Measurements from ENCODE around the gene ABCC3.

Gene ABCC3

DNA sequence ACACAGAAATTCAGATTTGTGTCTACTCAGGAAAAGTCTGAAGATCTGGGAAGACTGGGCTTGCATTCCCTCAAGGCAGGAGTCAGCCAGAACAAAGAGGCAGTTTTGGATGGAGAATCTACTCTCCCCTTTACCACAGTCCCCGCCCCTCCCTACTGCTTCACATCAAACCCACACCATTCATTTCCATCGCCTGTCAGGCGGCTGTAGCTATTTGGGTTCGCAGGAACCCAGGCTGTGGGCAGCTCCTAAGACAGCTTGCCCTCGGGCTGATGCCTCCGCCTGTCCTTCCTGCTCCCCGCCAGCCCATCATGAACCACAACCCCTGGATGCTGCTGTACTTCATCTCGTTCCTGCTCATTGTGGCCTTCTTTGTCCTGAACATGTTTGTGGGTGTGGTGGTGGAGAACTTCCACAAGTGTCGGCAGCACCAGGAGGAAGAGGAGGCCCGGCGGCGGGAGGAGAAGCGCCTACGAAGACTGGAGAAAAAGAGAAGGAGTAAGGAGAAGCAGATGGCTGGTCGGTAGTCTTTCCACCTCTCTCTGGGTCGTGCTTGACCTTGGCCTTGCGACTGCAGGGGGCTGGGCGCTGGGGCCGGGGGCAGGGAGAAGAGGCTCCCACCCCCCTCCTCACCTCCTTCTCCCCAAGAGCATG, 27.0 kb upstream of the ABCC3 start:
- in situ Hi-C loops (cut with MboI; ENCODE audit: low sequenced_read_pairs): no loop called here

DNA sequence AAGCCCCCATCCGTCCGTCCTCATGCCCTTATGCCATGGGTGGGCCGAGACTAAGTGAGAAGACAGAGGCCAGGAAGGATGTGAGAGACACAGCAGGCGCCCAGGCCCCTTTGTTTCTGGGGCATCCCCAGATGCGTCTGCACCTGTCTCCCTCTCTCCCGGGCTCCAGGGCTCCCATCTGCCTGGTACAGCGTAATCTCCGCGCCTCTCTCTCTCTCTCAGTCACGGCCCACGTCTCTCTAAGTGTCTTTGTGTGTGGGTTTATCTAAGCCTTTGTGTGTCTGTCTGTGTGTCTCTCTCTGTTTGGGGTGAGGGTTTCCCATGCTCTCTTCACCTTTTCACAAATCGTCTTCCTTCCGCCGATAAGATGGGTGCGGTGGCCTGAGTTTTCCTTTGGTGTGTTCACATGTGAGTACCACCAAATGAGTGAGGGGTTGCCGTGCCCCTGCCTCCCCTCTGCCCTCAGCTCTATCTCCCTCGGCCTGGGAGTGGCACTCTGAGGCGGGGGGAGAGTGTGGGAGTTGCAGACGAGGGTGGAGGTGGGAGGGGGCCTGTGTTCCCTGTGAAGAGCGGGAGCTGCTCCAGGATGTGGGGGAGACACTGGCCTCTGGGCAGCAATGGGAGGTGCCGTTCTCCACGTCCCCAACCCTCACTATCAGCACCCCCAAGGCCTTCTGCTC, 25.8 kb upstream of the ABCC3 start:
- in situ Hi-C loops (cut with MboI; ENCODE audit: low sequenced_read_pairs): no loop called here

DNA sequence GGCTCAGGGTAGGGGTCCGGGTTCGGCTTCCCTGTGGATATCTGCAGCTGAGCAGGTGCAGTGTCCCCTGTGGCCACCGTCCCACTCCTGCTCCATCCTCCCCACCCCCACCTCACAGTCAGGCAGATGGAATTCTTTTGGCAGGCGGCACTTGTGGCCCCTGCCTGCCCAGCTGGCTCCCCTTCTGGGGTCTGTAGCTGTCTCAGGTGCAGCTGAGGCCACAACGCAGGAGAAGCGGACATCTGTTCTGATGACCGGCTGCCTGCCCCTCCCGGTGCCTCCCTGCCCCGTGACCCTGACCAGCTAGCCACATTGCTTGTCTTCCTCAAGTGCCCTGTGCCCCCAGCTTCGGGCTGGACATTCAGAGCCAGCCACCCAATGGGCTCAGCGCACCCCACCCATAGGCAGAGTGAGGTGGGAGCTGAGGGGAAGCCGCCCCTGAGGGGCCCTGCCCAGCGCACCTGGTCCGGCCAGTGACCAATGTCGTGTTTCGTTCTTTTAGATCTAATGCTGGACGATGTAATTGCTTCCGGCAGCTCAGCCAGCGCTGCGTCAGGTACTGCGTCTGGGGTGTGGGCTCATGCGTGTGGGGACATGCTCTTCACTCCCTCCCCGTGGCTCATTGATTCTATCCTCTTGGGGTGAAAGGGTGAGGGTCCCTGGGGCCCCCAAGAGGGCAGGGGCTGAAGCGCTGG, 25.2 kb upstream of the ABCC3 start:
- in situ Hi-C loops (cut with MboI; ENCODE audit: low sequenced_read_pairs): no loop called here

DNA sequence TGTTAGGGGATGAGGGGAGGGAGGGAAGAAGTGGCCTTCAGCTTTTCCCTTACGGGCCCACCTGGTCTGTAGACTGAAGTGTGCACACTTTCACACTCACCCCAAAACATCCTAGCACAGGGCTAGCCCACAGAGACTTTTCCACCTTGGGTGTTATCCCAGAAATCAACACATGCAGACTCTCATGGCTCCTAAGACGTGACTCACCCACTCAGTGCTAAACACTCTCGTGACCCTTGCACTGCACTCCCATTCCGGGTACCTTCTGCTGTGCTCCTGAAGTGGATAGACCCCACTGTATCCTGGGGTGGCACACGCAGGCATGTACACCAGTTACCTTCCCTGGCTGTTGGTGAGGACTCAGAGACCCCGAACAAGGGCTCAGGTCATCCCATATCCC, 23.0 kb upstream of the ABCC3 start:
- in situ Hi-C loops (cut with MboI; ENCODE audit: low sequenced_read_pairs): no loop called here

DNA sequence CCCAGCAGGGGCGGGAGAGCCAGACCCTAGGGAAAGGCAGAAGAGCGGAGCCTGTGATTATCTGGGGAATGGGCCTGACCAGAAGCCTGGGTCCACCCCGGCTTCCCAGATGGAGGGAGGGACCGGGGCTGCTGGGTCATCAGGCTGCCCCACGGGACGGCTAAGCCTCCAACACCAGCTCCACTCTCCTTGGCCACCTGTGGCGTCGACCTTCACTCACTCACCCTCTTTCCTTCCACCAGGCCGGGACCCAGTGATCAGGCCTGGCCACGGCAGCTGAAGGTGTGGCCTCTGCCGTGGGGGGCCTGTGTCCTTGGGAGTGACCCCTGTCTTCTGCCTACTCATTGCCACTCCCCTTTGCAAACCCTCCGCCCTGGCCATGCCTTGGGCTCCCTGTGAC, 22.4 kb upstream of the ABCC3 start:
- in situ Hi-C loops (cut with MboI; ENCODE audit: low sequenced_read_pairs): no loop called here

DNA sequence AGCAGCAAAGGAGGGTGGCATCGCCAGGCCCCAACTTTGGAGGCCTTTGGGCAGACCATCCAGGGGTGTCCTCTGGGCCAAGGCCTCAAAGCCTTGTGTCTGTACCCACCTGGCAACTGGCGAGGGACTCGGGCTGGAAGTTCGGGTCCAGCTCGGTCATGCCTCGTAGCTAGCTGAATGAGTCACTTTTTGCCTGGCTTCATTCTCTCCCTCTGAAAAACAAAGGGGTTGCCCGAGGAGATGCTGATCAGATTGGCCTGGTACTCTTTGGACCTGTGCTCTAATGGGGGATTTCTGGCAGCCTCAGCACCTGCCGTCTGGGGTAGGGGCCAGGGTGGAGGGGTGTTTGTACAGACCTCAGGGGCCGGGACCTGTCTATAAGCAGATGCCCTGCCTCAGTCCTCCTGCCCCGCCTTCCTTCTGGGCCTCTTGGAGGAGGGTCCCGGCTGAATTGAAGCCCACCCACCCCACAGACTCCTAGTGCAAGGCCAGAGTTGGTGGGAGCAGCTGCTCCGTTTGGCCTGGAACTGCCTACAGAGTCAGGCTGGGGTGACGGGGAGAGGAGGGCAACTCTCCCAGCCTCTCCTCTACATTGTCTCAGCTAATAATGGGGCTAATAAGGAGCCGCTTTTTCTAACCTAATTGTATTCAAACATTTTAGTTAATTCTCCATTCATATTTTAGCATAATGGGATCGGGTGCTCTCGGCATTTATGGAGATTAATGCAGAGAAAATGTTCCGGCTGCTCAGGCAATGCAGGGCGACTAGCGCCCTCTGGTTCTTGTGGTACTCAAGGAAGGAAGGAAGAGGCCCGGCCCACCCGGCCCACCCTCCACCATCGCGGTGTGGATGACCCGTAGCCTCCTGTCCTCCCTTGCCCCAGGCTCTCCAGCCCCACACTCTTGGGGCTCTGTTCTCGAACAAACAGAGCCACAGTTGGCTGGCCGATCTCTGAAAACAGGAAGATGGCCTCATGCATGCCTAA, 21.4 kb upstream of the ABCC3 start:
- in situ Hi-C loops (cut with MboI; ENCODE audit: low sequenced_read_pairs): no loop called here

DNA sequence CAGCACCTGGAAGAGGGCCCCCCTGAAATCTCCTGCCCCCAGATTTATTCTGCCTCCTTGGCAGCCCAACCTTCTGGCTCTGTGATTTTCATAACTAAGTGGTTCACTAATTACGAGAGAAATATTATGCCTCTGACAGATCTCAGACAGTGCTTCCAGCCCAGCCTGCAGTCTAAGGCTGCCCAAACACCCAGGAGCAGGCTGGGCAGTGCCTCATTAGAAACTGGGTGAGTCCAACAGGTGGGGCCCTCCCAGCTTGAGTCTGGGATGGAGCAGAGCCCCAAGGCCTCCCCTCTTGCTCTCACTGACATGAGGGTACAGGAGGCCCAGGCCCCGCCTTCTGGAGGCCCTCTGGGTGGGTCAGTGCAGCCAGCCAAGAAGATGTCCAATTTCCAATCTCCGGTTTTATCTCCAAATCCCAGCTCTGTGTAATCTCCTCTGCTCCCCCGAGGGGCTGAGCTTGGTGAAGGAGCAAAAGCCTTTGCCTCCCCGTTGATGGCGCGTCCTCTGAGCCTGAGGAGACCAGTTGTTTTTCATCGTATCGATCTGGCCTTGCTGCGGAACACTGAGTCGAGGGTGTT, 20.1 kb upstream of the ABCC3 start:
- in situ Hi-C loops (cut with MboI; ENCODE audit: low sequenced_read_pairs): no loop called here

DNA sequence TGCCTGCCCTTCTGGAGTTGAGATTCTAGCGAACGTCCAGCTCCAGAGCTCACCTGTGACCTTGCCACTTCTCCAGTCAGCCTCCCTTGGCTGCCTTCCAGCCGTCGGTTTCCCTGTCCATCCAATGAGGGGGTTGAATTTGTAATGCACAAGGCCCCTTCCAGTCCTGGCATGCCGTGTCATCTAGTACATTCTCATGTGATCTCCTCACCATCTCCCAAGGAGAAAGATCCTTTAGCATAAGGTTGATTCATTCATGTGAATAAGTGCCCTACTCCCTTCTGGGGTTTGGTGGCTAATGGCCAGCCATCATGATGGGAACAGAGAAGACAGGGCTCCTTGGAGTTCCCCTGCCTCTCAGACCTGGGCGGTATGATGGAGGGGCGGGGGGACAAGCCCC, 18.9 kb upstream of the ABCC3 start:
- in situ Hi-C loops (cut with MboI; ENCODE audit: low sequenced_read_pairs): no loop called here

DNA sequence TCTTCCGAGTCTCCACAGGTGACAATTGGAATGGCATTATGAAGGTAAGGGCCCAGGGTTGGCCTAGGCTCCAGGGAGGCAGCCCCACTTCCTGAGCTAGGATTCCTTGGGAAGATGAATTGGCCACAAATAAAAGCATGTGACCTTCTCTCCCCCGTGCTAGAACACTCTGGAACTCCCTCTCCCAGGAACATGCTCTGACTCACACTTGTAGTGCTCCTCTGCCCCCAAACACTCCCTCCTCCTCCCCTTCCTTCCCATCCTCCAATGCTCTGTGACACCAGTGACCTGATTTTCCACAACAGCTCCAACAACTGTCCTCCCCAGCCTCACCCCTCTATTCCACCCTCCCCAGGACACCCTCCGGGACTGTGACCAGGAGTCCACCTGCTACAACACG, 16.4 kb upstream of the ABCC3 start:
- in situ Hi-C loops (cut with MboI; ENCODE audit: low sequenced_read_pairs): no loop called here

DNA sequence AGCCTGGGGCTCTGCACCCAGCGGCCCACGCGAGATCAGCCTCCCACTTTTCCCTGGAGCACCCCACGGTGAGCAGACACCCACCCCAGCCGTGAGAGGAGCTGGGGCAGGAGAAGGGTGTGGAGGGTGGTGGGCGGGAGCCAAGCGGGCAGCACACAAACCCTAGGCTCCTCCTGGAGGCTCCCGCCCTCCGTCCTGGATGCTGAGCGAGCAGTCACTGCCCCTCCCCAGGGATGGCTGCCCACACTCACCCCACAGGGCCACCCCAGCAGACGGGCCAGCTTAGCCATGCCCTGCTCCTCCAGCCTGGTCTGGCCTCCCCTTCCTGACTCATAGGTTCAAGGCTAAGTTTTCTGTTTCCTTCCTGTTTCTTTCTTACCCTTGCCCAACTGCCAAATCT, 15.7 kb upstream of the ABCC3 start:
- in situ Hi-C loops (cut with MboI; ENCODE audit: low sequenced_read_pairs): no loop called here

DNA sequence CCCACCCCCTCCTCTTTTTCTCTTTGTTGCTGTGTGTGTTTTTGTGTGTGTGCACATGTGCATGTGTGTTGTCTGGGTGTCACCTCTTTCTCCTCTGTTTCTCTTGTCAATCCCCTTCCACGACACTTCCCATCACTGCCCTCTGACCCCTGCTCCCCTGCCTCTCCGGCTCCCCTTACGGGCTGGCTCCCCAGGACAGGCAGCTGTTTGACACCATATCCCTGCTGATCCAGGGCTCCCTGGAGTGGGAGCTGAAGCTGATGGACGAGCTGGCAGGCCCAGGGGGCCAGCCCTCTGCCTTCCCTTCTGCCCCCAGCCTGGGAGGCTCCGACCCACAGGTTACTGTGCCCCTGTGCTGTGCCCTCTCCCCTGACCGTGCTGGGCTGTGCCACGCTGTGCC, 15.2 kb upstream of the ABCC3 start:
- in situ Hi-C loops (cut with MboI; ENCODE audit: low sequenced_read_pairs): no loop called here

DNA sequence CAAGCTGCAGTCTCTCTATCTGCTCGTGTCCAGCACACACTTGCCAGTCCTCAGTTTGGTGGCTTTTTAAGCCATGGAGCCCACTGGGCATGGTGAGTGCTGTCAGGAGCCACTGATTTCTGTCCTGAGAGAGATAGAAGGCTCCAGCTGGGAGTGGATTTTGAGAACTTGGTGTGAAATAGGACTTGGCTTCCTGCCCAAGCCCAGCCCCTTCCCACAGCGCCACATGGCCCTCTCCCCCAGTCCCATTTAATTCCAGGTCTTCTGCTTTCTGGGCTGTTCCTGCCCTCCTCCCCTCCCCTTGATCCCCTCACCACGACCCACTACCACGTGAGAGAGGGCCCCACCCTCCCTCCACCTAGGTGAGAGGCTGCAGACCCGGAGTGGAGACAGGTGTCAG, 14.4 kb upstream of the ABCC3 start:
- in situ Hi-C loops (cut with MboI; ENCODE audit: low sequenced_read_pairs): no loop called here

DNA sequence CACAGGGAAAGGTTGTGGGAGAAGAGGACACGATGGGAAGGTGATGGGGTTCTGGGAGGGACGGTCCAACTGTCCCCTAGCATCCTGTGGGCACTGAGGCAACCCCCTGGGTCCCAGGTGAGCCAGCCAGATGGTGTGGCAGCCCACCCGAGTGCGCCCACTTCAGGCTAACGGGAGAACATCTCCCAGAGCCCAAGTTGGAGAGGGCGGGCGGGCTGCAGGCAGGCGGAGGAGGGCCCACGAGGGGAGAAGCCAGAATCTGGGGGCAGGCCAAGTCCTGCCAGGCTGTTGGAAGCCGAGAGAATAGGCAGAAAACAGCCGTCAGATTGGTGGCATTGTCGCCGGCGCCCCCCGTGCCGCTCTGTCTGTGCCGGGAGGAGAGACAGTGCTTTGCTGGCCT, 13.8 kb upstream of the ABCC3 start:
- in situ Hi-C loops (cut with MboI; ENCODE audit: low sequenced_read_pairs): no loop called here

DNA sequence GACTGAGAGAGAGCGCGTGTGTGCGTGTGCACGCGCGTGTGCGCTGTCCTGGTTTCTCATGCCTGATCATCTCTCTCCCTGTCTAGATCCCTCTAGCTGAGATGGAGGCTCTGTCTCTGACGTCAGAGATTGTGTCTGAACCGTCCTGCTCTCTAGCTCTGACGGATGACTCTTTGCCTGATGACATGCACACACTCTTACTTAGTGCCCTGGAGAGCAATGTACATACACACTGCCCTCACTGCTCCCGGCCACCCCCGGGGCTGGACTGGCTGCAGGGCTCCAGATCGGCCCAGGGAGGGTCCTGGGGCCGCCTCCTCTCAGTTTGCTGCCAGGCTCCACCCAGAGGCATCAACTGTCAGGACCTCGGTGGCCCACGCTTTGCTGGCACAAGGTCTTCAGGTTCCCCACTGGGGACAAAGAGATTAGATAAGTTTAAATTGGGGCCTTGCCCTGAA, 13.1 kb upstream of the ABCC3 start:
- in situ Hi-C loops (cut with MboI; ENCODE audit: low sequenced_read_pairs): no loop called here

DNA sequence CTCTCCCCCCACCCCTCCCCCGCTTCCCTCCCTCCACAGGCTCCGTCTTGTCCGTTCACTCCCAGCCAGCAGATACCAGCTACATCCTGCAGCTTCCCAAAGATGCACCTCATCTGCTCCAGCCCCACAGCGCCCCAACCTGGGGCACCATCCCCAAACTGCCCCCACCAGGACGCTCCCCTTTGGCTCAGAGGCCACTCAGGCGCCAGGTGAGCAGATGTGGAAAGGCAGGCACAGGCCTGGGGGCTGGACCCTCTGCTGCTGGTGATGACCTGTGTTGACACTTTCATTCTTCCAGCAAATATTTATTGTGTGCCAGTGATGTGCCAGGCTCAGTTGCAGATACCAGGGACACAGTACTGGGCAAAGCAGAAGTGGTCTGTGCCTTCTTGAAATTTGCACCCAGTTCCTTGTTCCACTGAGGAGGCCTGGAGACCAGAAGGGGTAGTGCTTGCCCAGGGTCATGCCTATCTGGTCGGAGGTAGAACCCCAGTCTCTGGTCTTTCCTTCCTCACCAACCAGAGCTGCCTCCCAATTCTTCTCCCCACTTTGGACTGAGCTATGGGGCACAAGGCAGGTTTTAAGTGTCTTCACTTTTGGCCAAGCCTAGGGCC, 10.3 kb upstream of the ABCC3 start:
- in situ Hi-C loops (cut with MboI; ENCODE audit: low sequenced_read_pairs): no loop called here

DNA sequence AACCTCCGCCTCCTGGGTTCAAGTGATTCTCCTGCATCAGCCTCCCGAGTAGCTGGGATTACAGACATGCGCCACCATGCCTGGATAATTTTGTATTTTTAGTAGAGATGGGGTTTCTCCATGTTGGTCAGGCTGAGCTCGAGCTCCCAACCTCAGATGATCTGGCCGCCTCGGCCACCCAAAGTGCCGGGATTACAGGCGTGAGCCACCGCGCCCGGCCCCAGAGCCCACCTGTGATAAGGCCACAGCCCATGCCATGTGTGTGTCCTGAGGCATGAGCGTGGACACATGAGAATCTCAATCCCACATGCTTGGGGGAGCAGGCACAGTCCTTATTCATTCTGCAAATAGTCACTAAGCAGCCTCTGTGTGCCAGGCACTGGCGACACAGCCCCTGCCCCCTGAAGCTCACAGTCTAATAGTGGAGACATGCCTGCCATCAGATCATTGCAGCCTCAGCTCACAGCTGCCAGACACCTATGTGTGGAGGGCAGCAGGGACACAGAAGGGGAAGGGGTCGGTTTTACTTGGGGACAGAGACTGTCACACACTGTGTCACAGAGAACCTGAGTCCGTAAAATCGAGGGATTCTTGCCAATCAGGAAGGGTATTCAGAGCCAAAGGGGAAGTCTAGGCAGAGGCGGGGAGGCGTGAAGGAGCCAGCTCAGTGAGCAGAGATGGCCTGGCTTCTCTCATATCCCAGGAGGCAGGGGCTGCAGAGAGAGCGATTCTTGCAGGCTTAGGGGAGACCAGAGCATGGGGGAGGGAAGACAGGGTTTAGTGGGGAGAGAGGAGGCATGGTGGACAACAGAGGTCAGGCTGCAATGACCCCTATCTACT, 9.4 kb upstream of the ABCC3 start:
- in situ Hi-C loops (cut with MboI; ENCODE audit: low sequenced_read_pairs): no loop called here

DNA sequence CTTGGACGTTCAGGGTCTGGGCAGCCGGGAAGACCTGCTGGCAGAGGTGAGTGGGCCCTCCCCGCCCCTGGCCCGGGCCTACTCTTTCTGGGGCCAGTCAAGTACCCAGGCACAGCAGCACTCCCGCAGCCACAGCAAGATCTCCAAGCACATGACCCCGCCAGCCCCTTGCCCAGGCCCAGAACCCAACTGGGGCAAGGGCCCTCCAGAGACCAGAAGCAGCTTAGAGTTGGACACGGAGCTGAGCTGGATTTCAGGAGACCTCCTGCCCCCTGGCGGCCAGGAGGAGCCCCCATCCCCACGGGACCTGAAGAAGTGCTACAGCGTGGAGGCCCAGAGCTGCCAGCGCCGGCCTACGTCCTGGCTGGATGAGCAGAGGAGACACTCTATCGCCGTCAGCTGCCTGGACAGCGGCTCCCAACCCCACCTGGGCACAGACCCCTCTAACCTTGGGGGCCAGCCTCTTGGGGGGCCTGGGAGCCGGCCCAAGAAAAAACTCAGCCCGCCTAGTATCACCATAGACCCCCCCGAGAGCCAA, 8.6 kb upstream of the ABCC3 start:
- in situ Hi-C loops (cut with MboI; ENCODE audit: low sequenced_read_pairs): no loop called here

DNA sequence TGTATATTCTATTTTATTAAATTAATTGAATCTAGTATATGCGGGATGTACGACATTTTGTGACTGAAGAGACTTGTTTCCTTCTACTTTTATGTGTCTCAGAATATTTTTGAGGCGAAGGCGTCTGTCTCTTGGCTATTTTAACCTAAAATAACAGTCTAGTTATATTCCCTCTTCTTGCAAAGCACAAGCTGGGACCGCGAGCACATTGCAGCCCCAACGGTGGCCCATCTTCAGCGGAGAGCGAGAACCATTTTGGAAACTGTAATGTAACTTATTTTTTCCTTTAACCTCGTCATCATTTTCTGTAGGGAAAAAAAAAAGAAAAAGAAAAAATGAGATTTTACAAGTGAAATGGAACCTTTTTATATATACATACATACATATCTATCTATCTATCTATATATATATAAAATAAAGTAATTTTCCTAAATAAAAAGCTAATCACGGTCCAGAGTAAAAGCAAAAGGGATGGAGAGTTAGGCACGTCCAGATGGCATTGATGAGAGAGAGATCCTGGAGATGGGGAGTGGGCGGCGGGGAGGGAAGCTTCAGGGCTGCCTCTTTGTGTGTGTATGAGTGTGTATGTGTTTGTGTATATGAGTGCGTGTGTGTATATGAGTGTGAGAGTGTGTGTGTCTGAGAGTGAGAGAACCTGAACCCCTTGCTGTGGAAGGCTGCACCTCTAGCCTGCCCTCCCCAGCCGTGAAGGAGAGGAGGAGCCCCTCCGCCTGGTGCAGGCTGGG, 7.5 kb upstream of the ABCC3 start:
- in situ Hi-C loops (cut with MboI; ENCODE audit: low sequenced_read_pairs): no loop called here
